ENCODE results near the gene NMB.
"Not testable (repeated sequence)": the region's sequence is repeated elsewhere in the genome, so short reads cannot be mapped to it uniquely, and the experiment has no call there.

The NMB gene, protein sequence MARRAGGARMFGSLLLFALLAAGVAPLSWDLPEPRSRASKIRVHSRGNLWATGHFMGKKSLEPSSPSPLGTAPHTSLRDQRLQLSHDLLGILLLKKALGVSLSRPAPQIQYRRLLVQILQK

DNA sequence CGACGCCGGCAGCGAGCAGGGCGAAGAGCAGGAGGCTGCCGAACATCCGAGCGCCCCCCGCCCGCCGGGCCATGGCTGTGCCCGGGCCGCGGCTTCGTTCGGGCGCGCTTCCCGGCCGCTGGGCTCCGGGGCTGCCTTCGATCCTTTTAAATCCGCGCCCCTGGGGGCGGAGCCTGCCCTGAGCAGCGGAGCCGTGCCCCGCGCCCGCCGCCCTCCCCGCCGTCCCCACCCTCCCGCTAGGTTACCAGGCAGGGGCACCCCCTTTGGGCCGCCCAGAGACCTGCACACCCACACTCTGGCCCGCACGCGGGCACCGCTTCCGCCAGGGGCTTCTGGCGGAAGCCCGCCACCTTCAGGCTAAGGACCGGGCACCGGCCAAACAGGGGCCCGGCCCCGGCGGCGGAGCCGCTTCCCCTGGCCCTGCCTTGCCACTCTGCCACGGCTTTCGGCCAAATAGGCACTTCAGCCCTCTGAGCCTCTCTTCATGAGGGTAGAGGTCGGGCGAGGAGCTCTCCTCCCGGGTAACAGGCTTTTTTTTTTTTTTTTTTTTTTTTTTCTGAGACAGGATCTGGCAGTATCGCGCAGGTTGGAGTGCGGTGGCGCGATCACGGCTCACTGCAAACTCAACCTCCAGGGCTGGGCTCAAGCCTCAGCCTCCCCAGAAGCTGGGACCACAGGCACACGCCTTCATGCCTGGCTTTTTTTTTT, at the start of gene NMB:
TSS of gene NMB (minus strand) at position 120 of the 708 bp plus-strand sequence. CDS start at position 73, 47 bp downstream.
- in situ Hi-C loops (cut with MboI; ENCODE audit: low sequenced_read_pairs) = no loop called here

DNA sequence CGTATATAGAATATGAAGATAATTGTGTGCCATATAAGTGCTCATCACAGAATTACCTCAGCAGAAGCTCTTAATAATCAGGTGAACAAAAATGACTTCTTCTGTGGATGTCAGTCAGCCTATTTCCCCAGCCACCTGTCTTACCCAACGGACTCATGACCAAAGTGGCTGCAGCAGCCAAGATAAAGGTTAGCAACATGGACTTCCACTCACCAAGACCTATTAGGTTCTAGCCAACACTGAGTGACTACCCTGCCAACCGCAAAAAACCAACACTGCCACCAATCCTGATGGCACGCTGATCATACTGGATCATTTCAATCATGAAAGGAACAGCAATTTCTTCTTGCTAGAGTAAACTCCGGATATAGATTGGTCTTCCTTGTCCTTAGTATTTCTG, 45.8 kb upstream of the NMB start:
- in situ Hi-C loops (cut with MboI; ENCODE audit: low sequenced_read_pairs) = no loop called here

DNA sequence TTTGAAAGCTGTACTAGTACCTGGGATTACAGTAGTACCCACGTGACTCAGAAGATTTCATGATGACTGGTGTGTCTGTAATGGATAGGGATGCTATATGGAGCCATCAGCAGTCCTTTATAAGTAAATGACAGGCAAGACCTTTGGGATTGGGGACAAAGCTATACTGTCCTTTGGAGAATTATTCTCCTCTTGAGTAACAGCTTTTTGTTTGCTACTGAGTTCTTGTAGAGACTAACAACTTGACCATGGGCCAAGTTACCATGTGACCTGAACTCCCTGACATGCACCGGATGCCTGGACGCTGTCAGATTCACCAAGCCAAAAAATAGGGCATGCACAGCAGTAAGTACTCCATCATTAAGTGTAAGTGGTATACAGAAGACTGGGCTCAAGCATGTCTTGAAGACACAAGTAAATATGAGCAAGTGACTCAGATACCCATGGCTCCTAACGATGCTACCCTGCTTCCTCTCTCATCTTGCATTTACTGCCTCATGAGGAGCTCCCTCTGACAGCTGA, 45.0 kb upstream of the NMB start:
- in situ Hi-C loops (cut with MboI; ENCODE audit: low sequenced_read_pairs) = no loop called here

DNA sequence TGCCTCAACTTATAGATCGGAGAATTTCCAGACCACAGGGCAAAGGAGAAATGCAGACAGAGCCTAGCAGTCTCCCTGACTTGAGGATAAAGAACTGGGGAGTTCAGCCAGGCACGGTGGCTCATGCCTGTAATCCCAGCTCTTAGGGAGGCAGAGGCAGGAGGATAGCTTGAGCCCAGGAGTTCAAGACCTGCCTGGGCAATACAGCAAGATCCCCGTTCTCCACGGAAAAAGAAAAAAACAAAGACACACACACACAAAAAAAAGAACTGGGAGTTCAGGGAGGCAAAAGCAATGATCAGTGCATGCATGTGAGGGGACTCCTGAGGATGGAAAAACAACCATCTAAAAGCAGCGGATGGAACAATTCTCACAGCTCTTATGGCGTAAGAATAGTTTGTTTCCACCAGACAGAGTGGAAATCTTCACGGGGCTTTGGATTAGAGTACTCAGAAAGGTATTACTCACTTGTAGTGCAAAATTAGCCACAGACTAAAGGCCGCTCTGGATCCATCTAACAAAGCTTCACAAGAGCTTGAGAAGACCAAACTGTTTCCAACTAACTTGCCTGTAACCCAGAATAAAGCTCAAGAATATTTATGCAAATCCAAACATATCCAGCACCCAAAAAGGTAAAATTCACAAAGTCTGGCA, 41.7 kb upstream of the NMB start:
- in situ Hi-C loops (cut with MboI; ENCODE audit: low sequenced_read_pairs) = no loop called here

DNA sequence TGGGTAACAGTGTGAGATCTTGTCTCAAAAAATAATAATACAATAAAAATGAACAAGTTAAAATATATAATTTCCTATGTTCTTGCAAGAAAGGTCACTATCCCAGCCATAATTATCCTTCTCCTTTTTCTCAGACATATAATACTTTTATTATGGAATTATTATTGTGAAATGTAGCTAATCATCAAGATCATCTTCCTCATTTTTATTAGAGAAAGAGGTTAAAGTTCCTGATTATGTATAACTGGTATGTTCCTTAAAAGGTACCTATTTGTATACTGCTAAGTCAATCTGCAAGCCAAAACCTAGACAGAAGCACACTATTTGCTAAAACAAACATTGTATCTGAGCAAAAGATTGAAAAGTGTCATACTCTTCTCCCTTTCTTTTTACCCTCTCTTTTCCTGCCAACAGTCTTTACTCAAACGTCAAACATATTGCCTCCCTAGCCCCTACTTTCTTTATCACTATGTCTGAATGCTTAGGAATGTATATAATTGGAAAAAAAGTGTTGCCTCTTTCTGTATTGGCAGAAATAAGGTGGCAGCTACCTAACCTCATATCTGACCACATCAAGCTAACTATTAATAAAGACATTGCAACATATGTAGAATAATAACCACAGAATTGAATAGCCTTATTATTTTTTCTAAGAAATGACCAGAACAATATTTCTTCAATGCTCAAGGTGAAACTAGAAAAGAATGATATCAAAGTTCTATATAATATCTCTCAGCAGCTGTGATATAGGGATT, 39.4 kb upstream of the NMB start:
- in situ Hi-C loops (cut with MboI; ENCODE audit: low sequenced_read_pairs) = no loop called here

DNA sequence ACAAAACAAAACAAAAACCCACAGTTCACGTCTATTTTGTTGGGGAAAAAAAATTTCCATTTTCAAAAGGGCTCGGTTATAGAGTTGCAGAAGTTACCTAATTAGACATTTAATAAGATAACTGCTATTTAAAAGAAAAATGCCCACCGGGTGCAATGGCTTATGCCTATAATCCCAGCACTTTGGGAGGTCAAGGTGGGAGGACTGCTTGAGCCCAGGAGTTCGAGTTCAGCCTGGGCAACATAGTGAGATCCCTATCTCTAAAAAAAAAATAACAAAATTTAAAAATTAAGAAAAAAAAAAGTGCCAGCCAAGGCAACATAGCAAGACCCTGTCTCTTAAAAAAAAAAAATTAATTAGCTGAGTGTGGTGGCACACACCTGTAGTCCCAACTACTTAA, 38.8 kb upstream of the NMB start:
- in situ Hi-C loops (cut with MboI; ENCODE audit: low sequenced_read_pairs) = no loop called here

DNA sequence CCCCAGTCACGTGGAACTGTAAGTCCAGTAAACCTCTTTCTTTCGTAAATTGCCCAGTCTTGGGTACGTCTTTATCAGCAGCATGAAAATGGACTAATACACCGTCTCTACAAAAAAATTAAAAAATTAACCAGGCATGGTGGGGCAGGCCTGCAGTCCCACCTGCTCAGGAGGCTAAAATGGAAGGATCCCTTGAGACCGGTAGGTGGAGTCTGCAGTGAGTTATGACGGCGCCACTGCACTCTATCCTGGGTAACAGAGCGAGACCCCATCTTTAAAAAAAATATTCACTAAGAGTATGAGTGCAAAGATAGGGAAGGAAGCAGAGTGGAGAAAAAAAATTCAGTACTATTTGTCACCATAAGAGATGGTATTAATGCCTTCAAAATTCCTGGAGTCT, 32.3 kb upstream of the NMB start:
- in situ Hi-C loops (cut with MboI; ENCODE audit: low sequenced_read_pairs) = no loop called here

DNA sequence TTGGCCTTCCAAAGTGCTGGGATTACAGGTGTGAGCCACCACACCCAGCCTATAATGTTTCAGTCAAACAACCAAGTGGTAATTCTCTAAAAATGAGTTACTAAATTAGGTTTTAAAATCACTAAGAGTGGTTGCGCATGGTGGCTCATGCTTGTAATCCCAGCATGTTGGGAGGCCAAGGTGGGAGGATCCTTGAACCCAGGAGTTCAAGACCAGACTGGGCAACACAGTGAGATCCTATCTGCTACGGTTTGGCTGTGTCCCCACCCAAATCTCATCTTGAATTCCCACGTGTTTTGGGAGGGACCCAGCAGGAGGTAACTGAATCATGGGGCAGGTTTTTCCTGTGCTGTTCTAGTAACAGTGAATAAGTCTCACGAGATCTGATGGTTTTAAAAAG, 31.9 kb upstream of the NMB start:
- in situ Hi-C loops (cut with MboI; ENCODE audit: low sequenced_read_pairs) = no loop called here

DNA sequence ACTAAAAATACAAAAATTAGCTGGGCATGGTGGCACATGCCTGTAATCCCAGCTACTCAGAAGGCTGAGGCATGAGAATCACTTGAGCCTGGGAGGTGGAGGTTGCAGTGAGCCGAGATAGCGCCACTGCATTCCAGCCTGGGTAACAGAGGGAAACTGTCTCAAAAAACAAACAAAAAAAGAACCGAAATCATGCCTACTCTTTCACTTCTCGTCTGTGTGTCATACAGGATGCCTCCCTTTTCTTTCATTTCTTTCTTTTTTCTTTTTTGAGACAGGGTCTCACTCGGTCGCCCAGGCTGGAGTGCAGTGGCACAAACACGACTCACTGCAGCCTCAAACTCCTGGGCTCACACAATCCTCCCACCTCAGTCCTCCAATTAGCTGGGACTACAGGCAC, 28.4 kb upstream of the NMB start:
- in situ Hi-C loops (cut with MboI; ENCODE audit: low sequenced_read_pairs) = not testable (repeated sequence)

DNA sequence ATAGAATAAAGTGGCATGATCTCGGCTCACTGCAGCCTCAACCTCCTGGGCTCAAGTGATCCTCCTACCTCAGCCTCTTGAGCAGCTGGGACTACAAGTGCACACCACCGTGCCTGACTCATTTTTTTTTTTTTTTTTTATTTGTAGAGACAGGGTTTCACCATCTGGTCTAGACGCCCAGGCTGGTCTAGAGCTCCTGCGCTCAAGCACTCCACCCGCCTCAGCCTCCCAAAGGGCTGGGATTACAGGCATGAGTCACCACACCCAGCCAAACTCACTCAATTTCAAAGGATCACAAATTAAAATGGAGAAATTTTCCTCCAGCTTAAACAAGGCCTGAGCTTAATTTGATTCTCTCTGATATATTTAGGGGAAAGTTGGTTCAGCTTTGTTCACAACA, 27.3 kb upstream of the NMB start:
- in situ Hi-C loops (cut with MboI; ENCODE audit: low sequenced_read_pairs) = no loop called here

DNA sequence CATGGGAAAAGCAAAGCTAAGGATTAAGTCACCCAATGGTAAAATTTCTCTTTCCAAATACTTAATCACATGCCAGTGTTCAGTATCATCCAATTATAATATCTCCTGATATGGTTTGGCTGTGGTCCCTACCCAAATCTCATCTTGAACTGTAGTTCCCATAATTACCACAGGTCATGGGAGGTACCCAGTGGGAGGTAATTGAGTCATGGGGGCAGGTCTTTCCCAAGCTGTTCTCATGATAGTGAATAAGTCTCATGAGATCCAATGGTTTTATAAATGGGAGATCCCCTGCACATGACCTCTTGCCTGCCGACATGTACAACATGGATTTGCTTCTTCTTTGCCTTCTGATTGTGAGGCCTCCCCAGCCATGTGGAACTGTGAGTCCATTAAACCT, 26.1 kb upstream of the NMB start:
- in situ Hi-C loops (cut with MboI; ENCODE audit: low sequenced_read_pairs) = no loop called here

DNA sequence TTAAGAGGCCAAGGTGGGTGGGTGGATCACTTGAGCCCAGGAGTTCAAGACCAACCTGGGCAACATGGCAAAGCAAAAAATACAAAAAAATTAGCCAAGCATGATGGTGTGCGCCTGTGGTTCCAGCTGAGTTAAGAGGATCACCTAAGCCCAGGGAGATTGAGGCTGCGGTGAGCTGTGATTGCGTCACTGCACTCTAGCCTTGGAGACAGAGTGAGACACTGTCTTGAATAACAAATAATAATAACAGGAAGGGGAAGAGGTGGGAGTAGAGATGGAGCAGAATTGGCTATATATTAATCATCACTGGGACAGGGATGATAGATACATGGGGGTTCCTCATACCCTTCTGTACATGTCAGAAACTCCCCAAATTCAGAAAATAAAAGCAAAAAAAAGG, 23.8 kb upstream of the NMB start:
- in situ Hi-C loops (cut with MboI; ENCODE audit: low sequenced_read_pairs) = no loop called here

DNA sequence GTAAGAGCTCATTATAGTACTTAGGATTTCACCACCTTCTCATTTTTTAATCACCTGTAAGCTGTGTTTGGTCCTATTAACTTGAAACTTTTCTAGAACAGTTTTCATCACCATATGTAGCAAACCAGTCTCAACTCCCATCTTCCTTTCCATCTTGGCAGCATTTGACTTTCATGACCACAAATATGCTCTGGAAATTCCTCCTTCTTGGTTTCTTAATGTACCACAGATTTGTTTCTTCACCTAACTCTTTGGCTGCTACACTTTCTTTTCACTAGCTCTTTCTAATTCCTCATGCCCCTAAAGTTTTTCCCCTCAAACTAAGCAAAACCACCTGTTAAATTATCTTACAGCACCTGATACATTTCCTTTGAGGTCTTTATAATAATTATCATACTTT, 13.2 kb upstream of the NMB start:
- in situ Hi-C loops (cut with MboI; ENCODE audit: low sequenced_read_pairs) = no loop called here

DNA sequence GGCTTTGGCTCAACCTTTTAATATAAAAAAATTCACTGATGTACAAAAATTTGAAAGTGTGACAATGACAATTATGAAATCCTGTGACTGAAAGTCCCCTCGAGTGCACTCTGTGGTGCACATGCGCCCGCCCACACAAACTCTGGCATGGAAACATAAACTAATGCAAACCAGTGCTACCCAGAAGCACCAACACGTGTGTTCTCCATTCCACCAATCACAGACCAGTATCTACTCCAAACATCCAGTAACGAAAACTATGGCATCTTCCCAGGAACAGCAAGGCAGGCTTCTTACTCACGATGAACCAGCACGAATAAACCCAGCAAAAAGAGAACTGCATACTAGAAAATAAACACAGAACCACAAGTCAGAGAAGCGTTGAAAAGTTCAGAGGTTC, 11.7 kb upstream of the NMB start:
- in situ Hi-C loops (cut with MboI; ENCODE audit: low sequenced_read_pairs) = no loop called here

DNA sequence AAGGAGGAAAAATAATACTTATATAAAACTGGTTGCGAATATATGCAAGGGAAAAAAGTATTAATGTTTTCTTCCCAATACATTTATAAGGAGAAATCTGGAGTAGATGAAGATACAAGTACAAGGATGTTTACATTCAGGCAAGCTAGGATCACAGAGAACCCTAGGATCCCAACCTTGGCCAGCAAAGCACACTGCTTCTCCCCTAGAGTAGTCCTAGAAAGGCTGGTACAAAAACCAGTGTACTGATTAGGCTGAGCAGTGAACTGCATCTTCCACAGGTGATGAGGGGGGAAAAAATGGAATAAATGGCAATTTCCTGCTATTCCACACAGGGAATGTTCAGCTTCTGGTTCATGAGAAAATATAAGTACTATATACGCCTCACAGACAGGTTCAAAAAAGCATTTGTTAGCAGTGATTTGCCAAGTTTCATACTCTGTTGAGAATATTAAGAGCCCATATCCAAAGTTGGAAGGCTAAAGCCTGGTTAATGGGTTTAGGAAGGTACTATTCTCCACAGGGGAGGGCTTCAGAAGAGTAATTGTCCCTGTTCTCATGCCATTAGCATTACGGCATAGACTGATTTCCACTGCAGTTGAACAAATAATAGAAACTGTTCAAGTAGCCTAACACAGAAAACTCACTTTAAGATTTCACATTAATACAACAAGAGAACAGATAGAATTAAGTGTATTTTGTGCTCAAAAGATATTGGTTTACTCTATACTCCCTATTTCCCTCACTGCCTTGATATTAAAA, 10.4 kb upstream of the NMB start:
- in situ Hi-C loops (cut with MboI; ENCODE audit: low sequenced_read_pairs) = no loop called here

DNA sequence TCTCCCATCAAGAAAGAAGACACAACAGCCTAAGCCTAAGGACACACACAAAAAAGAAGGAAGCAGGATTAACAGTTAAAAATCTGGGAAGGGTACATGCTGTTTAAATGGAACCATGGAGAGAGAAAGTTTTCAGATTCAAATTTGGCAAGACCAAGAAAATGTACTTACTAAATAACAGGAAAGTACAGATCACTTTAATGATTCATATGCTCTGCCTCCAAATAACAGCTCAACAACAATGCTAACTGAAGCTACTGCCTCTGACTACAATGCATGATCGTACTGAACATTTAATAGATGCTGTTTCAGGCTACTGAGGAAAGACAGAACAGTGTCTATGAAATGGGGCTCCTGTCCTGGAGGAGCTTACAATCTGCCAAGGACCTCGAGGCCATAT, 8.4 kb upstream of the NMB start:
- in situ Hi-C loops (cut with MboI; ENCODE audit: low sequenced_read_pairs) = no loop called here

DNA sequence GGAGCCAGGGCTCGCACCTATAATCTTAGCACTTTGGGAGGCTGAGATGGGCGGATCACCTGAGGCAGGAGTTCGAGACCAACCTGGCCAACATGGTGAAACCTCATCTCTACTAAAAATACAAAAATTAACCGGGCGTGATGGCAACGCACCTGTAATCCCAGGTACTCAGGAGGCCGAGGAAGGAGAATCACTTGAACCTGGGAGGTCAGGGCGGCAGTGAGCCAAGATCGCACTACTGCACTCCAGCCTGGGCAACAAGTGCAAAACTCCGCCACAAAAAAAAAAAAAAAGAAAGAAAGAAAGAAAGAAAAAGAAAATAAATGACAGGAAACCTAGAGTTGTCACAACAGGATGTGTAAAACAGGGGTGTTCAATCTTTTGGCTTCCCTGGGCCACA, 3.0 kb upstream of the NMB start:
- in situ Hi-C loops (cut with MboI; ENCODE audit: low sequenced_read_pairs) = no loop called here

DNA sequence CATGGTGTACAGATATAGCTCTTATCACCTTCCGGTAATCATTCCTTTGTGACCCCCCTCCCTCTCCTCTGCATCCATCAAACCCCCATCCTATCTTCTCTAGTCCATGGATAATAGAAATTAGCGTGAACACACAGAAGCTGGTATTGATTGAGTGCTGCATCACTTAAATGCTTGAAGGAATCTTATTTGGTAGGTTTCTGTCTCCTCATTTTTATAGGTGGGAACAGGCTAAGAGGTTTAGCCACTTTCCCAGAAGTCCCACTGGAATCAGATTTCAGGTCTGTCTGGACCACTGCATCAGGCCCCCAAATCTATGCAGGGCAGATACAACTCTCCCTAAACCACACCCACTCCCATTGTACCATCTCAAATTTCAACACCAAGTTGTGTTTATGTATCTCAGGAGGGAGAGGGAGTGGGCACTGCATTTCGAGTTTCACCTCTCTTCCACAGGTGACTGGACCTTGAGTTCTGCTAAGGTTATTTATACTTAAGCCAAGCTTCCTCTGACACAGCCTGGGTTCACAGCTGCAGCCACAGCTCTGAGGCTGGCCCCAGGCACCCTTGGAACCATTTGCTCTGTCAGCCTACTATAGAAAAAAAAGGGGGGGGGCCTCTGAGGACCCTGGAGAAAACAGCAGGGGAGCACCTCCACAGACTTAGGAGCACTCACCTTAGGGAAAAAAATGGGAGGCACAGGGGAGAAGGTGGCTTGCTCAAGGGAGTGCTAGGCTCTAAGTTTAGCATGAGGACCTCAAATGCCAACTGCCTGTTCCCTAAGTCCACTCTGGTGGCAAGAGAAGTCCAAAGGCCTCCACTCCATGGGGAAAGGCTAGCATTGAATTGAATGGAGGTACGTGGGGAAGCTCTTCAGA, 2.1 kb upstream of the NMB start:
- in situ Hi-C loops (cut with MboI; ENCODE audit: low sequenced_read_pairs) = no loop called here

DNA sequence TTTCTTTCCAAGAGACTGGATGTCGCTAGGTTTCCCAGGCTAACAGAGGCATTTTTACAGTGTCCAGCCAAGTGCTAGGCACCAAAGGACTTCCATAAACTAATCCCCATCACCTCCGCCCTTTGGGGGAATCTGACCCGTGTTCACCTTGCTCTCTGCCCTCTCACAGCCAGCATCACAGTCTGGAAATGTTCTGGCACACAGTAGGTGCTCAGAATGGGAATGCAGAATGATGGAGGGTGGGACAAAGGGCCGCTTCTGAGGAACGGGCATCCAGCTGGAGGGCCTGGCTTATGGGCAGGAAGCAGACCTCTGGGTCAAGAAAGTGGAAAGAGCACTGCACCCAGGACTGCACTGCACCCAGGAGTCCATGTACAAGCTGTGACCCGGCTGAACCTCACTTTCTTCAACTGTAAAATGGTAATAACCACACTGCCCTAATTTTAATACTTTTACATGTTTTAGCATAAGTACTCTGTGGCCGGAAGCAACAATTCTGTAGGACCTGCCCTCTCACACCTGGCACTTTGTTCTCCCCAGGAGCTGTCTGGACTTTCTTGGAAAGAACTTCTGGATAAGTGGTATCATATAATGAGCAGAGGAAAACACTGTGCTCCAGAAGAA, 901 bp upstream of the NMB start:
- in situ Hi-C loops (cut with MboI; ENCODE audit: low sequenced_read_pairs) = no loop called here

DNA sequence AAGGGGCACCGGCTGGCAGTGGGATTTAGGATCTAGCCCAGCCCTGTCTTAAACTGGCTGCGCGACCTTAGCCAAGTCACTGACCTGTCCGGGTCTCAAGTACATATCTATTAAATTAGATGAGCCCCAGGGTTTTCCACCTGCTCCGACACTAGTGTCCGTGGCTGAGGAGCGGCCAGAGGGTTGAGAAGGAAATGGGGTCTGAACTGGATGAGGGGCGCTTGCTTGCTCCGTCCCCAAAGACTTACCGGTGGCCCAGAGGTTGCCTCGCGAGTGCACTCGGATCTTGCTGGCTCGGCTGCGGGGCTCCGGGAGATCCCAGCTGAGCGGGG, 285 bp downstream of the NMB start:
- in situ Hi-C loops (cut with MboI; ENCODE audit: low sequenced_read_pairs) = no loop called here

Data from hTERT RPE-1 (cell line).